SU-DHL-6 (cell line): ENCODE measurements around the gene EPB41L5.

Experiments used
- H2AFZ ChIP-seq: fragments of 200-600 bp; sonication (generic); 2 replicates; pipeline ENCODE4 v1.6.1; 2014; ENCODE audit warnings: low read depth, mild to moderate bottlenecking, moderate library complexity, mixed read lengths, antibody characterized with exemption, low read length; ENCODE audit not compliant: severe bottlenecking
- H3F3A ChIP-seq: fragments of 200-600 bp; shearing (Covaris generic); 2 replicates; pipeline ENCODE4 v1.6.0; 2016; ENCODE audit warnings: antibody characterized with exemption, mild to moderate bottlenecking; ENCODE audit not compliant: insufficient read depth
- H3K27ac ChIP-seq: fragments of 200-600 bp; sonication (generic); 2 replicates; pipeline ENCODE4 v1.5.1; 2016; ENCODE audit warnings: low read depth, mild to moderate bottlenecking, low read length, moderate library complexity, mixed read lengths
- H3K27me3 ChIP-seq: fragments of 200-600 bp; sonication (generic), shearing (Covaris generic); 2 replicates; pipeline ENCODE4 v1.6.0; 2014; ENCODE audit warnings: mild to moderate bottlenecking, low read length
- H3K36me3 ChIP-seq: fragments of 200-600 bp; sonication (generic); 2 replicates; pipeline ENCODE4 v1.6.1; 2014; ENCODE audit warnings: mild to moderate bottlenecking, low read length, mixed read lengths
- H3K4me2 ChIP-seq: fragments of 300-600, 200-600 bp; shearing (Covaris generic), sonication (generic); 2 replicates; pipeline ENCODE4 v1.6.0; 2014; ENCODE audit warnings: low read length, low read depth, mild to moderate bottlenecking; ENCODE audit not compliant: poor library complexity, severe bottlenecking
- H3K4me3 ChIP-seq: fragments of 200-600 bp; sonication (generic); 2 replicates; pipeline ENCODE4 v1.5.1; 2014; ENCODE audit warnings: antibody characterized with exemption, low read length, mild to moderate bottlenecking, mixed read lengths; ENCODE audit not compliant: insufficient read depth, poor library complexity, severe bottlenecking
- H3K79me2 ChIP-seq: fragments of 200-600 bp; sonication (generic); 2 replicates; pipeline ENCODE4 v1.6.1; 2014; ENCODE audit warnings: mild to moderate bottlenecking, low read length, moderate library complexity; ENCODE audit not compliant: insufficient read depth
- H3K9ac ChIP-seq: fragments of 200-600 bp; sonication (generic); 2 replicates; pipeline ENCODE4 v1.7.0; 2014; ENCODE audit warnings: mild to moderate bottlenecking, low read length
- H3K9me2 ChIP-seq: fragments of 200-600 bp; sonication (generic); replicated peaks from 2 replicates; pipeline ENCODE4 v1.6.1; 2014; ENCODE audit warnings: low read length; ENCODE audit not compliant: insufficient read depth
- H3K9me3 ChIP-seq: fragments of 200-600 bp; sonication (generic); 2 replicates; pipeline ENCODE4 v1.6.1; 2014; ENCODE audit warnings: low read length, mixed read lengths; ENCODE audit not compliant: insufficient read depth
- H4K20me1 ChIP-seq: fragments of 200-600 bp; sonication (generic); 2 replicates; pipeline ENCODE4 v1.6.1; 2014; ENCODE audit warnings: low read depth, mild to moderate bottlenecking, antibody characterized with exemption, low read length, moderate library complexity, mixed read lengths
- EZH2phosphoT487 ChIP-seq: fragments of 200-600 bp; sonication (generic), shearing (Covaris generic); conservative IDR thresholded peaks from 2 replicates; pipeline ENCODE4 v1.6.1; 2018; ENCODE audit warnings: mild to moderate bottlenecking, antibody characterized with exemption, low read length, moderate library complexity, mixed read lengths
- TF ChIP-seq, protein P1 (sequence below): fragments of 200-600 bp; sonication (generic); IDR thresholded peaks from one replicate; pipeline ENCODE4 v1.5.1; 2017; ENCODE audit warnings: antibody characterized with exemption, mild to moderate bottlenecking, low read length, moderate library complexity; ENCODE audit not compliant: insufficient read depth, poor library complexity, severe bottlenecking

The EPB41L5 gene

GRCh38 chr2:120110062-120110362, 97.1 kb downstream of the EPB41L5 start:
- H2AFZ ChIP-seq, result no peak overlapping the region
- TF ChIP-seq, protein P1, sequence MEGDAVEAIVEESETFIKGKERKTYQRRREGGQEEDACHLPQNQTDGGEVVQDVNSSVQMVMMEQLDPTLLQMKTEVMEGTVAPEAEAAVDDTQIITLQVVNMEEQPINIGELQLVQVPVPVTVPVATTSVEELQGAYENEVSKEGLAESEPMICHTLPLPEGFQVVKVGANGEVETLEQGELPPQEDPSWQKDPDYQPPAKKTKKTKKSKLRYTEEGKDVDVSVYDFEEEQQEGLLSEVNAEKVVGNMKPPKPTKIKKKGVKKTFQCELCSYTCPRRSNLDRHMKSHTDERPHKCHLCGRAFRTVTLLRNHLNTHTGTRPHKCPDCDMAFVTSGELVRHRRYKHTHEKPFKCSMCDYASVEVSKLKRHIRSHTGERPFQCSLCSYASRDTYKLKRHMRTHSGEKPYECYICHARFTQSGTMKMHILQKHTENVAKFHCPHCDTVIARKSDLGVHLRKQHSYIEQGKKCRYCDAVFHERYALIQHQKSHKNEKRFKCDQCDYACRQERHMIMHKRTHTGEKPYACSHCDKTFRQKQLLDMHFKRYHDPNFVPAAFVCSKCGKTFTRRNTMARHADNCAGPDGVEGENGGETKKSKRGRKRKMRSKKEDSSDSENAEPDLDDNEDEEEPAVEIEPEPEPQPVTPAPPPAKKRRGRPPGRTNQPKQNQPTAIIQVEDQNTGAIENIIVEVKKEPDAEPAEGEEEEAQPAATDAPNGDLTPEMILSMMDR, result no peak
- TF ChIP-seq EZH2phosphoT487, result no peak

GRCh38 chr2:120110507-120110906, 97.6 kb downstream of the EPB41L5 start:
- Histone ChIP-seq H3K4me3 (no peak overlapping the region), H3K9me2 (no peaks in the 10 kb centered on the region), H3F3A (no peaks in the 10 kb centered on the region), H2AFZ (no peak overlapping the region), H4K20me1 (no peaks in the 10 kb centered on the region), H3K79me2 (no peaks in the 10 kb centered on the region), H3K27me3 (no peaks in the 10 kb centered on the region), H3K9ac (no peak overlapping the region), H3K27ac (no peak overlapping the region), H3K36me3 (no peaks in the 10 kb centered on the region), H3K9me3 (no peaks in the 10 kb centered on the region), H3K4me2 (no peak overlapping the region)
- no peak for TF ChIP-seq EZH2phosphoT487

More at GRCh38 chr2:120110062-120110362, 97.1 kb downstream of the EPB41L5 start:
- no peaks in the 10 kb centered on the region for H3K79me2 ChIP-seq
- H3K4me3 ChIP-seq, result no peak overlapping the region
- H3K9me3 ChIP-seq, result no peaks in the 10 kb centered on the region
- H3K4me2 ChIP-seq, result no peak overlapping the region
- H4K20me1 ChIP-seq, result no peaks in the 10 kb centered on the region
- H3K27me3 ChIP-seq, result no peaks in the 10 kb centered on the region
- H3K9ac ChIP-seq, result no peak overlapping the region
- H3F3A ChIP-seq, result no peaks in the 10 kb centered on the region
- H3K27ac ChIP-seq, result no peak overlapping the region
- no peaks in the 10 kb centered on the region for H3K36me3 ChIP-seq
- H3K9me2 ChIP-seq, result no peaks in the 10 kb centered on the region

DNA sequence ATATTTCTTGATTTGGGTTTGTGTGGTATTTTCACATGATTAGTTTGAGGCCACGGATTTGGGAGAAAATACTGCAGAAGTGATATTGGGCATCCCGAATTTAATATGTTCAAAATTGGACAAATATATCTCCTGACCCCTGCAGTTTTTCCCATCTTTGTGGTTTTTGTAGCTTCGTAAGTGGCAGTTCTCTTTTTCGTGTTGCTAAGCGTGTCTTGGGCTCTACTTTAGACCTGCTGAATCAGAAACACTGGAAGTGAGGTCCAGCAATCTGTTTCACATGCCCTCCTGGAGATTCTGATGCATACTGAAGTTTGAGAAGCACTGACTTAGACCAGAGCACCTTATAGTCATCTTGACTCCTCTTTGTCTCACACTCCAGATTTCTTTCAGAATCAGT, 98.3 kb downstream of the EPB41L5 start:
- Histone ChIP-seq H3F3A (no peaks in the 10 kb centered on the region), H3K9me2 (no peaks in the 10 kb centered on the region), H3K27ac (no peak overlapping the region), H3K4me3 (no peak overlapping the region), H3K79me2 (no peaks in the 10 kb centered on the region), H2AFZ (no peak overlapping the region), H3K27me3 (no peaks in the 10 kb centered on the region), H4K20me1 (no peaks in the 10 kb centered on the region), H3K9ac (no peak overlapping the region), H3K9me3 (no peaks in the 10 kb centered on the region), H3K36me3 (no peaks in the 10 kb centered on the region), H3K4me2 (no peak overlapping the region)
- TF ChIP-seq, protein P1, result no peak
- no peak for TF ChIP-seq EZH2phosphoT487

DNA sequence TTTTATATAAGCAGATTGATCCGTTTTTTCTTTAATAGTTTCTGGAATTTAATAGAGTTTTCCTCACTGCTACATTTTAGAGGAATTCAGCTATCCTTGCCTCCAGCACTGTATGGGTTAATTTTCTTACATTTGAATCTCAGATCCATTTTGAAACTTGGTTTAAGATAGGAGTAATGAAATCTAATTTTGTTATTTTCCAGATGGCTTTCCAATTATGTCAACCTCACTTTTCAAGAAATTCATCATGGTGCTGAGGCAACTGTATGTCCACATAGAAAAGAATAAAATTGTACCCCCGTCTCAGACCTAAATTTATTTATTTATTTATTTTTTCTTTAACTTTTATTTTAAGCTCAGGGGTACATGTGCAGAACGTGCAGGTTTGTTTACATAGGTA, 105.1 kb downstream of the EPB41L5 start:
- Histone ChIP-seq H3K4me2 (no peak overlapping the region), H3F3A (no peaks in the 10 kb centered on the region), H3K27ac (no peak overlapping the region), H3K4me3 (no peak overlapping the region), H3K27me3 (no peaks in the 10 kb centered on the region), H3K9ac (no peak overlapping the region), H3K79me2 (no peaks in the 10 kb centered on the region), H4K20me1 (no peaks in the 10 kb centered on the region), H3K9me3 (no peaks in the 10 kb centered on the region), H3K36me3 (no peaks in the 10 kb centered on the region), H2AFZ (no peak overlapping the region), H3K9me2 (no peaks in the 10 kb centered on the region)
- no peak for TF ChIP-seq EZH2phosphoT487
- TF ChIP-seq, protein P1, result no peak
